Type B pancreatic cell (in vitro differentiated cells): ENCODE measurements around the gene RNFT1. TPM values are rescaled to one million over a fixed set of nuclear protein-coding genes. Genes with fewer than 3 reads are reported as not detected.

Source experiments
- DNase-seq: peaks from one replicate; pipeline ENCODE4 v3.0.0; 2021; ENCODE audit warnings: mixed read lengths; ENCODE audit not compliant: unreplicated experiment; ENCODE audit errors: extremely low spot score
- H3K27ac Mint-ChIP-seq: 2 replicates; pipeline ENCODE4 v1.8.0; 2021; ENCODE audit warnings: mild to moderate bottlenecking, mixed read lengths
- H3K27me3 Mint-ChIP-seq: 2 replicates; pipeline ENCODE4 v1.8.0; 2021; ENCODE audit warnings: mixed read lengths
- H3K36me3 Mint-ChIP-seq: 2 replicates; pipeline ENCODE4 v1.8.0; 2021; ENCODE audit warnings: mixed read lengths
- H3K4me1 Mint-ChIP-seq: one replicate; pipeline ENCODE4 v1.8.0; 2021; ENCODE audit warnings: mixed read lengths; ENCODE audit not compliant: unreplicated experiment
- H3K4me3 Mint-ChIP-seq: 2 replicates; pipeline ENCODE4 v1.8.0; 2021; ENCODE audit warnings: mild to moderate bottlenecking, mixed read lengths
- H3K9me3 Mint-ChIP-seq: 2 replicates; pipeline ENCODE4 v1.8.0; 2021; ENCODE audit warnings: mixed read lengths
- CTCF ChIP-seq: fragments of 200-600 bp; sonication (generic); conservative IDR thresholded peaks from 2 replicates; pipeline ENCODE4 v1.5.0; 2021; ENCODE audit warnings: antibody characterized with exemption, mild to moderate bottlenecking
- total RNA-seq: library from RNA; stranded (reverse); gene quantifications from 2 replicates; pipeline ENCODE4 v1.2.1, GENCODE V29; 2021; ENCODE audit warnings: low replicate concordance

RNFT1 gene
- total RNA-seq, 1 donor from 2014 or later, result 27.4 TPM

- DNase-seq, result no peak
- no peak overlapping the region for H3K4me3 Mint-ChIP-seq
- H3K27me3 Mint-ChIP-seq, result no peaks in the 10 kb centered on the region
- no peaks in the 10 kb centered on the region for H3K9me3 Mint-ChIP-seq
- TF ChIP-seq CTCF, result no peak
- no peaks in the 10 kb centered on the region for H3K4me1 Mint-ChIP-seq
- no peak overlapping the region for H3K27ac Mint-ChIP-seq
- peaks cover 27% of the 10 kb centered on the region for H3K36me3 Mint-ChIP-seq
Measured at GRCh38 chr17:59916446-59916845, 48.1 kb downstream of the RNFT1 start.

- TF ChIP-seq CTCF, result peak; percentile 88
- H3K36me3 Mint-ChIP-seq, result peaks cover 17% of the 10 kb centered on the region
- no peak for DNase-seq
- H3K9me3 Mint-ChIP-seq, result no peaks in the 10 kb centered on the region
- H3K4me1 Mint-ChIP-seq, result no peaks in the 10 kb centered on the region
- H3K27ac Mint-ChIP-seq, result no peak overlapping the region
- H3K27me3 Mint-ChIP-seq, result no peaks in the 10 kb centered on the region
- no peak overlapping the region for H3K4me3 Mint-ChIP-seq
Measured at GRCh38 chr17:59914274-59914854, 50.2 kb downstream of the RNFT1 start.

- H3K9me3 Mint-ChIP-seq, result no peaks in the 10 kb centered on the region
- H3K4me1 Mint-ChIP-seq, result no peaks in the 10 kb centered on the region
- no peak overlapping the region for H3K4me3 Mint-ChIP-seq
- H3K27ac Mint-ChIP-seq, result no peak overlapping the region
- peaks cover 1% of the 10 kb centered on the region for H3K36me3 Mint-ChIP-seq
- no peak for TF ChIP-seq CTCF
- no peak for DNase-seq
- H3K27me3 Mint-ChIP-seq, result no peaks in the 10 kb centered on the region
Measured at GRCh38 chr17:59907467-59907866, 57.1 kb downstream of the RNFT1 start.

- DNase-seq, result no peak
- Mint-ChIP-seq H3K27me3 (no peaks in the 10 kb centered on the region), H3K9me3 (no peaks in the 10 kb centered on the region), H3K36me3 (no peaks in the 10 kb centered on the region), H3K4me1 (no peaks in the 10 kb centered on the region), H3K27ac (no peak overlapping the region), H3K4me3 (no peak overlapping the region)
- no peak for TF ChIP-seq CTCF
Measured at GRCh38 chr17:59903455-59903854, 61.1 kb downstream of the RNFT1 start.

Other genes starting within 250 kb of the RNFT1 start
- gene TUBD1, start 71.8 kb downstream of the RNFT1 start, total RNA-seq, result 8.0 and 16.7 TPM in 2 replicates
- gene RPS6KB1, start 71.6 kb downstream of the RNFT1 start, total RNA-seq, result 38.2 and 38.8 TPM in 2 replicates
- gene HEATR6, start 114.2 kb upstream of the RNFT1 start, total RNA-seq, result 25.1 and 28.8 TPM in 2 replicates
- gene CA4, start 185.2 kb upstream of the RNFT1 start, total RNA-seq, result 11.4 and 21.1 TPM in 2 replicates